RWPE1 (cell line): ENCODE results near the gene BMAL1.

Source experiments
- CTCF ChIA-PET: fragments of 350-600 bp; sonication (Branson Sonifier 250); formaldehyde crosslinking; extraction: SDS; loops from one replicate; lab custom pipeline; 2021; lab: Yijun Ruan, JAX
- POLR2A ChIA-PET: fragments of 400-600 bp; formaldehyde crosslinking; extraction: SDS; loops from one replicate; lab custom pipeline; 2020; ENCODE audit warnings: antibody characterized with exemption; ENCODE audit not compliant: low non-redundant PET; lab: Yijun Ruan, JAX
- DNase-seq: peaks from one replicate; pipeline ENCODE4 v3.0.0; 2012; ENCODE audit warnings: low spot score
- H3K27ac ChIP-seq: fragments of 450-650 bp; 2 replicates; pipeline ENCODE4 v1.5.1; 2017
- CTCF ChIP-seq: fragments of 450-650 bp; conservative IDR thresholded peaks from 2 replicates; pipeline ENCODE4 v1.5.1; 2017; ENCODE audit warnings: low read depth, mild to moderate bottlenecking

The BMAL1 gene

GRCh38 chr11:13271060-13271693, 6.4 kb upstream of the BMAL1 start:
- TF ChIP-seq CTCF: no peak
- POLR2A ChIA-PET: no interaction called here
- no peak for DNase-seq
- no peak overlapping the region for H3K27ac ChIP-seq
- CTCF ChIA-PET: interaction anchor here (0.6 kb wide), 1 partner anchor 42 kb away, joined by 4 read pairs; no protein-coding TSS in a partner anchor

- POLR2A ChIA-PET: interaction anchor here (1.0 kb wide), 1 partner anchor 58 kb away, joined by 6 read pairs; no protein-coding TSS in a partner anchor
- TF ChIP-seq CTCF: no peak
- peak overlapping the region; percentile 93 for H3K27ac ChIP-seq
- CTCF ChIA-PET: interaction anchor here (0.9 to 1.0 kb wide), 2 partner anchors 15 to 52 kb away, joined by 3 read pairs; no protein-coding TSS in a partner anchor
- DNase-seq: peak; percentile 3
These were observed 1.1 kb upstream of the BMAL1 start for GRCh38 chr11:13276454-13276831.

GRCh38 chr11:13276832-13277767, 490 bp upstream of the BMAL1 start:
- peak; percentile 99 for DNase-seq
- no peak for TF ChIP-seq CTCF
- ChIA-PET CTCF (interaction anchor here (0.9 to 1.0 kb wide), 2 partner anchors 15 to 51 kb away, joined by 3 read pairs; no protein-coding TSS in a partner anchor), POLR2A (interaction anchor here (1.0 kb wide), 1 partner anchor 57 kb away, joined by 6 read pairs; no protein-coding TSS in a partner anchor)
- peak overlapping the region; percentile 93 for H3K27ac ChIP-seq

GRCh38 chr11:13278609-13279486, 1.3 kb downstream of the BMAL1 start:
- POLR2A ChIA-PET: interaction anchor here (0.7 kb wide), 1 partner anchor 65 kb away, joined by 3 read pairs; no protein-coding TSS in a partner anchor
- CTCF ChIA-PET: interaction anchor here (0.5 to 1.0 kb wide), 4 partner anchors 56 to 1176 kb away, joined by 4 to 9 read pairs (median 4); no protein-coding TSS in a partner anchor
- H3K27ac ChIP-seq: peak overlapping the region; percentile 93
- DNase-seq: no peak
- TF ChIP-seq CTCF: no peak

- no peak for TF ChIP-seq CTCF
- H3K27ac ChIP-seq: no peak overlapping the region
- ChIA-PET POLR2A (no interaction called here), CTCF (interaction anchor here (1.1 kb wide), 1 partner anchor 69 kb away, joined by 6 read pairs; no protein-coding TSS in a partner anchor)
- DNase-seq: no peak
These were observed 1.9 kb downstream of the BMAL1 start for GRCh38 chr11:13279487-13279834.
